Loucy (cell line): ENCODE results near the gene C1QTNF8.

Experiments
- H2AFZ ChIP-seq: fragments of 200-600 bp; sonication (generic); 2 replicates; pipeline ENCODE4 v1.6.0; 2016; ENCODE audit warnings: antibody characterized with exemption, mild to moderate bottlenecking, low read length, moderate library complexity
- H3F3A ChIP-seq: fragments of 200-600 bp; 2 replicates; pipeline ENCODE4 v1.6.0; 2016; ENCODE audit warnings: antibody characterized with exemption, low read depth, mild to moderate bottlenecking
- H3K27me3 ChIP-seq: fragments of 200-600 bp; sonication (generic); 2 replicates; pipeline ENCODE4 v1.6.1; 2014; ENCODE audit warnings: low read length, mild to moderate bottlenecking; ENCODE audit not compliant: insufficient read depth, poor library complexity, severe bottlenecking
- H3K36me3 ChIP-seq: fragments of 200-600 bp; sonication (generic); 2 replicates; pipeline ENCODE4 v1.6.1; 2016; ENCODE audit warnings: low read length; ENCODE audit not compliant: insufficient read depth
- H3K4me1 ChIP-seq: fragments of 200-600 bp; sonication (generic); 2 replicates; pipeline ENCODE4 v1.5.1; 2014; ENCODE audit warnings: low read length, mild to moderate bottlenecking; ENCODE audit not compliant: insufficient read depth, poor library complexity, severe bottlenecking
- H3K4me2 ChIP-seq: fragments of 200-600 bp; sonication (generic); 2 replicates; pipeline ENCODE4 v1.6.0; 2014; ENCODE audit warnings: antibody characterized with exemption, low read length, low read depth, mild to moderate bottlenecking; ENCODE audit not compliant: poor library complexity, severe bottlenecking
- H3K4me3 ChIP-seq: fragments of 200-600 bp; sonication (generic); 2 replicates; pipeline ENCODE4 v1.5.1; 2014; ENCODE audit warnings: low read length, mild to moderate bottlenecking, mixed read lengths; ENCODE audit not compliant: poor library complexity, severe bottlenecking
- H3K79me2 ChIP-seq: fragments of 200-600 bp; sonication (generic); 2 replicates; pipeline ENCODE4 v1.6.1; 2014; ENCODE audit warnings: low read length; ENCODE audit not compliant: insufficient read depth
- H3K9ac ChIP-seq: fragments of 200-600 bp; sonication (generic); 2 replicates; pipeline ENCODE4 v1.6.0; 2014; ENCODE audit warnings: mild to moderate bottlenecking, low read depth, low read length, moderate library complexity; ENCODE audit not compliant: poor library complexity, severe bottlenecking
- H3K9me2 ChIP-seq: fragments of 200-600 bp; sonication (generic); replicated peaks from 2 replicates; pipeline ENCODE4 v1.6.1; 2016; ENCODE audit warnings: low read depth, low read length, mixed read lengths
- H3K9me3 ChIP-seq: fragments of 200-600 bp; sonication (generic); 2 replicates; pipeline ENCODE4 v1.6.1; 2014; ENCODE audit warnings: mild to moderate bottlenecking, antibody characterized with exemption, low read length, low read depth; ENCODE audit not compliant: insufficient read depth
- H4K20me1 ChIP-seq: fragments of 200-600 bp; sonication (generic); 2 replicates; pipeline ENCODE4 v1.6.0; 2014; ENCODE audit warnings: antibody characterized with exemption, low read length, mild to moderate bottlenecking; ENCODE audit not compliant: insufficient read depth, poor library complexity, severe bottlenecking
- CTCF ChIP-seq: fragments of 200-600 bp; sonication (generic); conservative IDR thresholded peaks from 2 replicates; pipeline ENCODE4 v1.5.1; 2014; ENCODE audit warnings: mild to moderate bottlenecking, antibody characterized with exemption, low read length
- EZH2phosphoT487 ChIP-seq: fragments of 200-600 bp; IDR thresholded peaks from 2 replicates; pipeline ENCODE4 v1.6.1; 2018; ENCODE audit warnings: antibody characterized with exemption, mild to moderate bottlenecking, moderate library complexity, borderline replicate concordance

The C1QTNF8 gene

GRCh38 chr16:1050921-1051320, 45.1 kb downstream of the C1QTNF8 start:
- no peaks in the 10 kb centered on the region for H3K79me2 ChIP-seq
- no peaks in the 10 kb centered on the region for H3K27me3 ChIP-seq
- no peak overlapping the region for H2AFZ ChIP-seq
- H3K9me2 ChIP-seq, result no peaks in the 10 kb centered on the region
- H3K9ac ChIP-seq, result no peak overlapping the region
- H3K36me3 ChIP-seq, result no peaks in the 10 kb centered on the region
- H3K9me3 ChIP-seq, result no peaks in the 10 kb centered on the region
- no peaks in the 10 kb centered on the region for H3K4me1 ChIP-seq
- H3F3A ChIP-seq, result no peaks in the 10 kb centered on the region
- TF ChIP-seq EZH2phosphoT487 (no peak), CTCF (no peak)
- no peaks in the 10 kb centered on the region for H4K20me1 ChIP-seq
- no peak overlapping the region for H3K4me2 ChIP-seq
- no peak overlapping the region for H3K4me3 ChIP-seq

GRCh38 chr16:1050516-1050915, 45.5 kb downstream of the C1QTNF8 start:
- no peak overlapping the region for H3K9ac ChIP-seq
- no peak for TF ChIP-seq CTCF
- no peak for TF ChIP-seq EZH2phosphoT487
- no peak overlapping the region for H2AFZ ChIP-seq
- H3K4me1 ChIP-seq, result no peaks in the 10 kb centered on the region
- no peak overlapping the region for H3K4me3 ChIP-seq
- H3K79me2 ChIP-seq, result no peaks in the 10 kb centered on the region
- H3K9me3 ChIP-seq, result no peaks in the 10 kb centered on the region
- no peak overlapping the region for H3K4me2 ChIP-seq
- no peaks in the 10 kb centered on the region for H3F3A ChIP-seq
- no peaks in the 10 kb centered on the region for H3K9me2 ChIP-seq
- no peaks in the 10 kb centered on the region for H3K27me3 ChIP-seq
- no peaks in the 10 kb centered on the region for H4K20me1 ChIP-seq
- no peaks in the 10 kb centered on the region for H3K36me3 ChIP-seq

- Histone ChIP-seq H3K27me3 (no peaks in the 10 kb centered on the region), H3K4me1 (no peaks in the 10 kb centered on the region)
Measured at GRCh38 chr16:1049976-1050247, 46.1 kb downstream of the C1QTNF8 start.

More at GRCh38 chr16:1049976-1050247, 46.1 kb downstream of the C1QTNF8 start:
- H3F3A ChIP-seq, result no peaks in the 10 kb centered on the region
- no peak overlapping the region for H3K4me2 ChIP-seq
- no peaks in the 10 kb centered on the region for H3K9me3 ChIP-seq
- H3K36me3 ChIP-seq, result no peaks in the 10 kb centered on the region
- H2AFZ ChIP-seq, result no peak overlapping the region
- H4K20me1 ChIP-seq, result no peaks in the 10 kb centered on the region
- H3K9ac ChIP-seq, result no peak overlapping the region
- no peaks in the 10 kb centered on the region for H3K79me2 ChIP-seq
- TF ChIP-seq EZH2phosphoT487, result no peak
- no peak for TF ChIP-seq CTCF
- H3K4me3 ChIP-seq, result no peak overlapping the region
- H3K9me2 ChIP-seq, result no peaks in the 10 kb centered on the region
